Suprapubic skin (tissue), 4 donors: Measurements from ENCODE around the gene RCN1. TPM values are rescaled to one million over a fixed set of nuclear protein-coding genes. Genes with fewer than 3 reads are reported as not detected.

ENCODE experiments used
- DNase-seq, 2 donors: peaks; one replicate each; pipeline ENCODE4 v3.0.0-alpha.2; 2019; ENCODE audit warnings: low spot score in 2 of 2
- H3K27ac ChIP-seq: fragments of 200-600 bp; sonication (generic); one replicate; pipeline ENCODE4 v1.5.1; 2019
- H3K27me3 ChIP-seq: fragments of 200-600 bp; sonication (generic); one replicate; pipeline ENCODE4 v1.5.1; 2019
- H3K36me3 ChIP-seq: fragments of 200-600 bp; sonication (generic); one replicate; pipeline ENCODE4 v1.5.1; 2019
- H3K4me1 ChIP-seq: fragments of 200-600 bp; sonication (generic); one replicate; pipeline ENCODE4 v1.5.1; 2019
- H3K4me3 ChIP-seq: fragments of 200-600 bp; sonication (generic); one replicate; pipeline ENCODE4 v1.5.1; 2019; ENCODE audit warnings: mild to moderate bottlenecking
- H3K9me3 ChIP-seq: fragments of 200-600 bp; sonication (generic); one replicate; pipeline ENCODE4 v1.5.1; 2019
- EP300 ChIP-seq: sonication (generic); formaldehyde crosslinking; IDR thresholded peaks from one replicate; pipeline ENCODE4 v1.6.1; 2017; ENCODE audit warnings: antibody characterized with exemption
- POLR2A ChIP-seq, 2 donors: fragments of 450-650 bp; IDR thresholded peaks; one replicate each; pipeline ENCODE4 v1.6.1; 2017; ENCODE audit warnings: antibody characterized with exemption in 2 of 2, mild to moderate bottlenecking in 2 of 2, moderate library complexity in 2 of 2
- POLR2AphosphoS5 ChIP-seq, 3 donors: sonication (generic); formaldehyde crosslinking; IDR thresholded peaks; one replicate each; pipeline ENCODE4 v1.6.1; 2017; ENCODE audit warnings: antibody characterized with exemption in 3 of 3
- WGBS: methylation state at CpG from one replicate; pipeline ENCODE4 v1.1.5; 2018; 5-methylcytosine and 5-hydroxymethylcytosine counted together
- total RNA-seq, 4 donors: library from RNA; depleted of rRNA; stranded (reverse); fragments of >200 nt; gene quantifications; one replicate each; pipeline ENCODE4 v1.1.0, GENCODE V29; 2016
- TF ChIP-seq, protein P1 (sequence below), 2 donors: fragments of 200-600 bp in 1 of 2; fragments of 450-650 bp in 1 of 2; sonication (generic) in 1 of 2; IDR thresholded peaks; one replicate each; pipeline ENCODE4 v1.5.1; 2016 to 2019; ENCODE audit warnings: antibody characterized with exemption in 2 of 2, mild to moderate bottlenecking in 1 of 2, moderate library complexity in 1 of 2

Gene RCN1
- total RNA-seq, 4 donors from 2014 or later = 19.7 to 29.0 (median 27.2) TPM

DNA sequence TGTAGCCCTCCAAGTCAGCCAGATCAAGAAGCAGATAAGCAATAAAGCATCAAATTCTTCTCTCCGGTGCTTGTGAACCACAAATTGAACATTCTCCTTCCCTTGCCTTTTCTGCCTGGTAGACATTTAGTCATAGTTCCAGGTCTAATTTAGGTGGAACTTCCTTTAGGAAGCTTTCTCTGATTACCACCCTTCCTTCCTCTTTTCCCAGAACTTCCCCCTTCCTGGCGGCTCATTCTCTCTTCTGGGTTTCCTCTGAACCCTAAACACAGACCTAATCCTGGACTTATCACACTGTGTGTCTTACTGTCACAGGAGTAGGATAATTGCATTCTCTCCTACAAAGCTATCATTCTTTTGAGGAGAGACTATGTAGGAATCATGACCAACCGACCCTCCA is 61.9 kb downstream of the RCN1 start:
- H3K27ac ChIP-seq = no peak overlapping the region
- WGBS = 56% methylated on average over 3 of the region's 3 CpGs
- TF ChIP-seq, protein P1, sequence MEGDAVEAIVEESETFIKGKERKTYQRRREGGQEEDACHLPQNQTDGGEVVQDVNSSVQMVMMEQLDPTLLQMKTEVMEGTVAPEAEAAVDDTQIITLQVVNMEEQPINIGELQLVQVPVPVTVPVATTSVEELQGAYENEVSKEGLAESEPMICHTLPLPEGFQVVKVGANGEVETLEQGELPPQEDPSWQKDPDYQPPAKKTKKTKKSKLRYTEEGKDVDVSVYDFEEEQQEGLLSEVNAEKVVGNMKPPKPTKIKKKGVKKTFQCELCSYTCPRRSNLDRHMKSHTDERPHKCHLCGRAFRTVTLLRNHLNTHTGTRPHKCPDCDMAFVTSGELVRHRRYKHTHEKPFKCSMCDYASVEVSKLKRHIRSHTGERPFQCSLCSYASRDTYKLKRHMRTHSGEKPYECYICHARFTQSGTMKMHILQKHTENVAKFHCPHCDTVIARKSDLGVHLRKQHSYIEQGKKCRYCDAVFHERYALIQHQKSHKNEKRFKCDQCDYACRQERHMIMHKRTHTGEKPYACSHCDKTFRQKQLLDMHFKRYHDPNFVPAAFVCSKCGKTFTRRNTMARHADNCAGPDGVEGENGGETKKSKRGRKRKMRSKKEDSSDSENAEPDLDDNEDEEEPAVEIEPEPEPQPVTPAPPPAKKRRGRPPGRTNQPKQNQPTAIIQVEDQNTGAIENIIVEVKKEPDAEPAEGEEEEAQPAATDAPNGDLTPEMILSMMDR (IDR thresholded peaks at IDR 0.05) = no peak
- TF ChIP-seq POLR2A (IDR thresholded peaks at IDR 0.05) (no peak), POLR2AphosphoS5 (IDR thresholded peaks at IDR 0.05) (no peak), EP300 (no peak)
- H3K4me3 ChIP-seq = no peak overlapping the region
- H3K36me3 ChIP-seq = no peaks in the 10 kb centered on the region
- H3K27me3 ChIP-seq = peaks cover 15% of the 10 kb centered on the region
- no peaks in the 10 kb centered on the region for H3K4me1 ChIP-seq
- no peaks in the 10 kb centered on the region for H3K9me3 ChIP-seq
- no peak for DNase-seq

DNA sequence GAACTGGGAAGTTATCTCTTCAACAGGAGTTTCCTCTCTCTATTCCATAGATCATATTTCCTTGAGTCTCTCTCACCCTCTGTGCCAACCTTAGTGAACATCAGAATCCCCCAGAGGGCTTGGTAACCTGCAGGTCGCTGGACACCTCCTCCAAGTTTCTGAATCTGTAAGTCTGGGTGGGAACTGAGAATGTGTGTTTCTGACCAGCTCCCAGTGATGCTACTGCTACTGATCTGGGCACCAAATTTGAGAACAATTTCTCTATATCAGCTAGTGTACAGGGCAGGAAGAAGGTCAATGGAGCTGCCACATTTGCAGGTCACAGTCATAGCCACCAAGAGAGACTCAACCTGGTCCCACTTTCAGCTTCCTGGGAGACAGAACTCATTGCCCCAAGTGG is 62.9 kb downstream of the RCN1 start:
- Histone ChIP-seq H3K4me3 (no peak overlapping the region), H3K27ac (no peak overlapping the region), H3K27me3 (peaks cover 17% of the 10 kb centered on the region), H3K9me3 (no peaks in the 10 kb centered on the region), H3K36me3 (no peaks in the 10 kb centered on the region), H3K4me1 (no peaks in the 10 kb centered on the region)
- WGBS = 79% methylated on average over 1 of the region's 1 CpG
- TF ChIP-seq EP300 = no peak
- TF ChIP-seq POLR2A (IDR thresholded peaks at IDR 0.05) = no peak
- TF ChIP-seq, protein P1 (IDR thresholded peaks at IDR 0.05) = no peak
- TF ChIP-seq POLR2AphosphoS5 (IDR thresholded peaks at IDR 0.05) = no peak
- DNase-seq = no peak

DNA sequence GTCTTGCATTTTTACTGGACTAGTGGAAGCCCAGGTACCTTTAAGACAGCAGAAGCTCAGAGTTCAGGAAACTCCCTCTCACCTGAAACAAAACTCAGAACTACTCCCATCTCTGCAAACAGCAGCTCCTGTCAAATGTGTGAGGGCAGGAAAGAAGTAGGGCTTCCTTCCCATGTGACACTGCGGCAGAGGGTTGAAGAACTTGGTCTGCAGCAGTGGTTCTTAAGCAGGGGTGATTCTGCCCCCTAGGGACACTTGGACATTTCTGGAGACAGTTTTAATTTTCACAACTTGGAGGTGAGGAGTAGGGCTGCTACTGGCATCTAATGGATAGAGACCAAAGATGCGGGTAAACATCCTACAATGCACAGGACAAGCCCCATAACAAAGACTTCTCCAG is 63.4 kb downstream of the RCN1 start:
- H3K36me3 ChIP-seq = no peaks in the 10 kb centered on the region
- no peaks in the 10 kb centered on the region for H3K4me1 ChIP-seq
- no peak overlapping the region for H3K27ac ChIP-seq
- no peak overlapping the region for H3K4me3 ChIP-seq
- TF ChIP-seq POLR2A (IDR thresholded peaks at IDR 0.05) = no peak
- TF ChIP-seq EP300 = no peak
- no peak for TF ChIP-seq POLR2AphosphoS5 (IDR thresholded peaks at IDR 0.05)
- H3K9me3 ChIP-seq = no peaks in the 10 kb centered on the region
- WGBS = 90% methylated on average over 2 of the region's 2 CpGs
- no peak for DNase-seq
- H3K27me3 ChIP-seq = peaks cover 19% of the 10 kb centered on the region
